Measurements from ENCODE around the gene POLD1.
"Not testable (repeated sequence)": the region's sequence is repeated elsewhere in the genome, so short reads cannot be mapped to it uniquely, and the experiment has no call there.

The POLD1 gene

GRCh38 chr19:50439130-50439529 is 55.0 kb downstream of the POLD1 start:
- not testable (repeated sequence) for DNase-seq

- no peak for DNase-seq
Observed at GRCh38 chr19:50444059-50444458, 59.9 kb downstream of the POLD1 start.

GRCh38 chr19:50447053-50447452 is 62.9 kb downstream of the POLD1 start:
- DNase-seq = no peak

GRCh38 chr19:50447750-50448149 is 63.6 kb downstream of the POLD1 start:
- DNase-seq = no peak

- no peak for DNase-seq
Observed at GRCh38 chr19:50449236-50449899, 65.2 kb downstream of the POLD1 start.

GRCh38 chr19:50450369-50451222 is 66.4 kb downstream of the POLD1 start:
- DNase-seq = no peak

GRCh38 chr19:50451223-50451534 is 67.0 kb downstream of the POLD1 start:
- no peak for DNase-seq

- DNase-seq = no peak
Observed at GRCh38 chr19:50453243-50453642, 69.1 kb downstream of the POLD1 start.

GRCh38 chr19:50455992-50456391 is 71.8 kb downstream of the POLD1 start:
- DNase-seq = no peak

- DNase-seq = no peak
Observed at GRCh38 chr19:50457300-50457699, 73.2 kb downstream of the POLD1 start.

GRCh38 chr19:50458396-50459066 is 74.4 kb downstream of the POLD1 start:
- DNase-seq = no peak

GRCh38 chr19:50459067-50459456 is 74.9 kb downstream of the POLD1 start:
- DNase-seq = no peak

GRCh38 chr19:50459638-50460037 is 75.5 kb downstream of the POLD1 start:
- DNase-seq = no peak

GRCh38 chr19:50460161-50460765 is 76.1 kb downstream of the POLD1 start:
- DNase-seq = no peak

- peak; percentile 84 for DNase-seq
Observed at GRCh38 chr19:50461066-50461875, 77.1 kb downstream of the POLD1 start.

GRCh38 chr19:50462970-50463369 is 78.8 kb downstream of the POLD1 start:
- DNase-seq = no peak

- DNase-seq = no peak
Observed at GRCh38 chr19:50464348-50464747, 80.2 kb downstream of the POLD1 start.

GRCh38 chr19:50465000-50465399 is 80.9 kb downstream of the POLD1 start:
- DNase-seq = no peak

GRCh38 chr19:50465986-50466705 is 82.0 kb downstream of the POLD1 start:
- DNase-seq = peak; percentile 74

GRCh38 chr19:50466706-50467039 is 82.5 kb downstream of the POLD1 start:
- no peak for DNase-seq

- no peak for DNase-seq
Observed at GRCh38 chr19:50467566-50467965, 83.4 kb downstream of the POLD1 start.

Data from hematopoietic multipotent progenitor cell treated with erythropoietin and hydrocortisone succinate and interleukin-3 and kit ligand, for 4 days (in vitro differentiated cells).